Activated T-cell treated with anti-CD3 and anti-CD28 coated beads for 1 hour (primary cell): Measurements from ENCODE around the gene THBD.

Experiments used
- DNase-seq: peaks from one replicate; pipeline ENCODE4 v3.0.0-alpha.2; 2020; ENCODE audit warnings: low read depth

Gene THBD

GRCh38 chr20:23010096-23010495 lies 39.4 kb downstream of the THBD start:
- no peak for DNase-seq

- no peak for DNase-seq
These were observed 39.8 kb downstream of the THBD start for GRCh38 chr20:23009636-23010035.

GRCh38 chr20:23008667-23009066 lies 40.8 kb downstream of the THBD start:
- DNase-seq = no peak

GRCh38 chr20:23007886-23008655 lies 41.4 kb downstream of the THBD start:
- DNase-seq = no peak

GRCh38 chr20:23007462-23007861 lies 42.0 kb downstream of the THBD start:
- DNase-seq = no peak

GRCh38 chr20:23005776-23006175 lies 43.7 kb downstream of the THBD start:
- DNase-seq = no peak

GRCh38 chr20:23003881-23004460 lies 45.5 kb downstream of the THBD start:
- no peak for DNase-seq

GRCh38 chr20:23003077-23003635 lies 46.3 kb downstream of the THBD start:
- DNase-seq = no peak

- DNase-seq = no peak
These were observed 47.2 kb downstream of the THBD start for GRCh38 chr20:23002276-23002675.

- no peak for DNase-seq
These were observed 49.1 kb downstream of the THBD start for GRCh38 chr20:23000232-23000947.

GRCh38 chr20:22999756-23000155 lies 49.7 kb downstream of the THBD start:
- no peak for DNase-seq

- DNase-seq = no peak
These were observed 51.0 kb downstream of the THBD start for GRCh38 chr20:22998476-22998875.

GRCh38 chr20:22995923-22996322 lies 53.5 kb downstream of the THBD start:
- no peak for DNase-seq
